Tibial artery (tissue), 4 donors: ENCODE results near the gene SMARCD1.

Experiments used
- DNase-seq, 2 donors: peaks; one replicate each; pipeline ENCODE4 v3.0.0-alpha.2; 2019
- H3K27ac ChIP-seq, 2 donors: fragments of 200-600 bp; sonication (generic) in 1 of 2; 1 replicate in 1 of 2; 2 replicates in 1 of 2; pipeline ENCODE4 v1.5.1; 2018 to 2019; ENCODE audit warnings: mild to moderate bottlenecking in 1 of 2
- H3K27me3 ChIP-seq, 2 donors: fragments of 200-600 bp; sonication (generic) in 1 of 2; one replicate each; pipeline versions ENCODE4 v1.5.1 to v1.6.0; 2016 to 2019
- H3K36me3 ChIP-seq, 3 donors: fragments of 200-600 bp; sonication (generic) in 2 of 3; one replicate each; pipeline ENCODE4 v1.5.1; 2016 to 2019; ENCODE audit warnings: mild to moderate bottlenecking in 2 of 3
- H3K4me1 ChIP-seq, 4 donors: fragments of 200-600 bp; sonication (generic) in 2 of 4; 1 replicate in 3 of 4; 2 replicates in 1 of 4; pipeline ENCODE4 v1.5.1; 2016 to 2019
- H3K4me3 ChIP-seq, 2 donors: fragments of 200-600 bp; sonication (generic) in 1 of 2; 1 replicate in 1 of 2; 2 replicates in 1 of 2; pipeline ENCODE4 v1.5.1; 2018 to 2019; ENCODE audit warnings: mild to moderate bottlenecking in 2 of 2
- H3K9me3 ChIP-seq, 3 donors: fragments of 200-600 bp; sonication (generic) in 1 of 3; one replicate each; pipeline ENCODE4 v1.5.1; 2016 to 2019
- intact Hi-C: fragments of 100-400 bp; cut with DNase I; formaldehyde crosslinking; loops from one replicate; pipeline ENCODE4 v1.15.0; 2023; ENCODE audit warnings: low total_unique reads
- TF ChIP-seq, protein P1 (sequence below), 2 experiments: fragments of 200-600 bp in 1 of 2; fragments of 450-650 bp in 1 of 2; IDR thresholded peaks; one replicate each; pipeline ENCODE4 v1.5.1; 2017 to 2019; ENCODE audit warnings: antibody characterized with exemption in 2 of 2, mild to moderate bottlenecking in 1 of 2, moderate library complexity in 1 of 2

Gene SMARCD1

DNA sequence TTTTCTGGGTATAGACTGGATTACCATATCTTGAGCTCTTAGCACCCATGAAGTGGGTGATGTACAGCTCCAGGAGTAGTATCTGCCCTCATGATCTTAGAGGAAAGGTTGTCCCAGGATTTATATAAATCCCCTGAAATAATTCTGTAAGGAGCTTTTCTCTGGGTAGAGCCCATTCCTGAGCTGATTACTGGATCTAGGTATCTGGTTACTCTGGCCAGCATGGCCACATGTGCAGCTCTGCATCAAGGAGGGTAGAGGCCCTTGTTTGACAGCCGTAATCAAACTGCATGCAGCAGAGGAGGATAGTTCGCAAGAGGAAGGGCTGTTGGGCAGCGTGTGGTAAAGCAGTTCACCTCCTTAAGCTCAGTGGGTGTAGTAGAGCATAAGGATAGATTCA lies 35.4 kb downstream of the SMARCD1 start:
- H3K27ac ChIP-seq: no peak overlapping the region
- TF ChIP-seq, protein P1, sequence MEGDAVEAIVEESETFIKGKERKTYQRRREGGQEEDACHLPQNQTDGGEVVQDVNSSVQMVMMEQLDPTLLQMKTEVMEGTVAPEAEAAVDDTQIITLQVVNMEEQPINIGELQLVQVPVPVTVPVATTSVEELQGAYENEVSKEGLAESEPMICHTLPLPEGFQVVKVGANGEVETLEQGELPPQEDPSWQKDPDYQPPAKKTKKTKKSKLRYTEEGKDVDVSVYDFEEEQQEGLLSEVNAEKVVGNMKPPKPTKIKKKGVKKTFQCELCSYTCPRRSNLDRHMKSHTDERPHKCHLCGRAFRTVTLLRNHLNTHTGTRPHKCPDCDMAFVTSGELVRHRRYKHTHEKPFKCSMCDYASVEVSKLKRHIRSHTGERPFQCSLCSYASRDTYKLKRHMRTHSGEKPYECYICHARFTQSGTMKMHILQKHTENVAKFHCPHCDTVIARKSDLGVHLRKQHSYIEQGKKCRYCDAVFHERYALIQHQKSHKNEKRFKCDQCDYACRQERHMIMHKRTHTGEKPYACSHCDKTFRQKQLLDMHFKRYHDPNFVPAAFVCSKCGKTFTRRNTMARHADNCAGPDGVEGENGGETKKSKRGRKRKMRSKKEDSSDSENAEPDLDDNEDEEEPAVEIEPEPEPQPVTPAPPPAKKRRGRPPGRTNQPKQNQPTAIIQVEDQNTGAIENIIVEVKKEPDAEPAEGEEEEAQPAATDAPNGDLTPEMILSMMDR (IDR thresholded peaks at IDR 0.05): no peak
- intact Hi-C loops: no loop called here
- DNase-seq: no peak
- no peaks in the 10 kb centered on the region for H3K27me3 ChIP-seq
- H3K36me3 ChIP-seq: peaks cover 3 to 49% (median 38%) of the 10 kb centered on the region in 3 donors
- H3K9me3 ChIP-seq: no peaks in the 10 kb centered on the region
- peaks cover 0 to 39% (median 24%) of the 10 kb centered on the region in 4 donors for H3K4me1 ChIP-seq
- no peak overlapping the region for H3K4me3 ChIP-seq

DNA sequence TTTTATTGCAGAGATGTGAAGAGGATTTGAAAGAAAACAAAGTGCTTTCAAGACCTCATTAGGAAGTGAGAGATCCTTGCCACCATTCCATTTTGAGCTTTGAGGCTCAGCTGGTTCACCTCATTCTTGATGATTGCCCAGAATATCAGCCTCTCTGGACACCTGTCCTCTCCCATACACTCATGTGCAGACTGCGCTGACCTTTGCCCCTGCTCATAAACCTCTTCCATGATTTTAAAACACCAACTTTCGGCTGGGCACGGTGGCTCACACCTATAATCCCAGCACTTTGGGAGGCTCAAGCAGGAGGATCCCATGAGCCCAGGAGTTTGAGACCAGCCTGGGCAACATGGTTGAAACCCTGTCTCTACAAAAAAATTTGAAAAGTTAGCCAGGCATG lies 35.8 kb downstream of the SMARCD1 start:
- Histone ChIP-seq H3K27ac (no peak overlapping the region), H3K27me3 (no peaks in the 10 kb centered on the region), H3K36me3 (peaks cover 3 to 46% (median 38%) of the 10 kb centered on the region in 3 donors), H3K4me1 (peaks cover 0 to 39% (median 22%) of the 10 kb centered on the region in 4 donors), H3K9me3 (no peaks in the 10 kb centered on the region), H3K4me3 (no peak overlapping the region)
- no peak for DNase-seq
- TF ChIP-seq, protein P1 (IDR thresholded peaks at IDR 0.05): no peak
- intact Hi-C loops: no loop called here

DNA sequence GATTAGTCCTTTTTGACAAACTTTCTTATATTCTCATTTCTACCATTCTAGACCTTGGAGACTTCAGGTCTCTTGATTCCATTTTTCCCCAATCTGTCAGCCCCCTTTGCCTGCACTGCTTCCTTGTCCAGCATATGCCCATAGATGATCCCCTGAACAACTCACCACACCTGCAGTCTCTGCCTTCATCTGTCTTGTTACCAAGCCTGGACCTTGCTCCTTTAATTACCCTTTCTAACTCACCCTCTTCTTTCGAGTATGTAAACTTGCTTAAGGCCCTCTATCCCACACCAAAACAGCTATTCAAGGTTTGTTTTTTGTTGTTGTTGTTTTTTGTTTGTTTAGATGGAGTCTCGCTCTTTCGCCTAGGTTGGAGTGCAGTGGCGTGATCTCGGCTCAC lies 36.5 kb downstream of the SMARCD1 start:
- Histone ChIP-seq H3K9me3 (no peaks in the 10 kb centered on the region), H3K4me3 (no peak overlapping the region), H3K4me1 (peaks cover 0 to 33% (median 19%) of the 10 kb centered on the region in 4 donors), H3K27ac (no peak overlapping the region), H3K27me3 (no peaks in the 10 kb centered on the region), H3K36me3 (peaks cover 3 to 47% (median 38%) of the 10 kb centered on the region in 3 donors)
- intact Hi-C loops: no loop called here
- TF ChIP-seq, protein P1 (IDR thresholded peaks at IDR 0.05): no peak
- no peak for DNase-seq

DNA sequence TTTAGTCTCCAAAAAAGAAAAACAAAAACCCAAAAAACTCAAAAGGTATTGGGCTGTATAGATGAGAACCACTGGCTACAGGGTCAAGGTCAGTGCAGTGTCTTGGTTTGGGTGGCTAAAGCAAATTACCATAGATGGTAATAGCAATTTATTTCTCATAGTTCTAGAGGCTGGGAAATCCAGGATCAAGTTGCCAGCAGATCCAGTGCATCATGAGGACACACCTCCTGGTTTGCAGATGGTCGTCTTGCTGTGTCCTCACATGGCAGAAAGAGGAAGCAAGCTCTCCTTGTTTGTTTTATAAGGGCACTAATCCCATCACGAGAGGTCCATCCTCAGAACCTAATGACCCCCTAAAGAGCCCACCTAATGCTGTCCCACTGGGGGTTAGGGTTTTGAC lies 38.1 kb downstream of the SMARCD1 start:
- Histone ChIP-seq H3K27ac (no peak overlapping the region), H3K36me3 (peaks cover 3 to 63% (median 45%) of the 10 kb centered on the region in 3 donors), H3K27me3 (no peaks in the 10 kb centered on the region), H3K4me1 (peaks cover 0 to 18% (median 6%) of the 10 kb centered on the region in 4 donors), H3K9me3 (no peaks in the 10 kb centered on the region), H3K4me3 (no peak overlapping the region)
- TF ChIP-seq, protein P1 (IDR thresholded peaks at IDR 0.05): no peak
- intact Hi-C loops: no loop called here
- no peak for DNase-seq

DNA sequence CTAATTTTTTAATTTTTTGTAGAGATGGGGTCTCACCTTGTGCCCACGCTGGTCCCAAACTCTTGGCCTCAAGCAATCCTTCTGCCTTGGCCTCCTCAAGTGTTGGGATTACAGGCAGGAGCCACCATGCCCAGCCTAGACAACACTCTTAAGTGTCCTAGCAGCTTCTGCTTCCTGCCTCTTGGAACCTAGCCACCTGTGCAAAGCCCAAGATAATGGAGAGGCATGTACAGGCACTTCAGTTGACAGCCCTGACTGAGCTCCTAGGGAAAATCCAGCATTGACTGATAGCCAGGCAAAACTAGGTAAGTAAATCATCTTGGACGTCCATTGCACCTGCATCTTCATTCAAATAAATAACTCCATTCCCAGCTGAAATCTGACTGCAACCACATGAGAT lies 42.4 kb downstream of the SMARCD1 start:
- H3K27ac ChIP-seq: no peak overlapping the region
- intact Hi-C loops: no loop called here
- peaks cover 20 to 64% (median 46%) of the 10 kb centered on the region in 3 donors for H3K36me3 ChIP-seq
- no peak overlapping the region for H3K4me3 ChIP-seq
- TF ChIP-seq, protein P1 (IDR thresholded peaks at IDR 0.05): no peak
- H3K9me3 ChIP-seq: no peaks in the 10 kb centered on the region
- H3K4me1 ChIP-seq: peaks cover 0 to 8% (median 1%) of the 10 kb centered on the region in 4 donors
- no peak for DNase-seq
- no peaks in the 10 kb centered on the region for H3K27me3 ChIP-seq

DNA sequence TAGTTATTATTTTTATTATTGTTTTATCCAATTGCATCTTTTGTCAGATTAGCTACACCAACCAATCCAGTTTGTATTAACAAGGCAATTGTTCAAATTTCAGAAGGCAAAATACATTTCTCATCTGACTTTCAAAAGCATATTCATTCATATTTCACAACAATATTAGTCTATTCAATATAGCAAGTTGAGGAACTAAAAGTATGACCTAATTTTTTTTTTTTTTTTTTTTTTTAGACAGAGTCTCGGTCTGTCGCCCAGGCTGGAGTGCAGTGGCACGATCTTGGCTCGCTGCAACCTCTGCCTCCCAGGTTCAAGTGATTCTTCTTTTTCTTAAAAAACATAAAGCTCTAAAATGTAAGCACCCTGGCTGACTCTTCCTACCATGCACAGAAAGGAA lies 44.1 kb downstream of the SMARCD1 start:
- H3K36me3 ChIP-seq: peaks cover 26 to 68% (median 50%) of the 10 kb centered on the region in 3 donors
- no peaks in the 10 kb centered on the region for H3K27me3 ChIP-seq
- TF ChIP-seq, protein P1 (IDR thresholded peaks at IDR 0.05): no peak
- DNase-seq: no peak
- H3K4me1 ChIP-seq: peaks cover 0 to 19% (median 1%) of the 10 kb centered on the region in 4 donors
- no peak overlapping the region for H3K27ac ChIP-seq
- no peaks in the 10 kb centered on the region for H3K9me3 ChIP-seq
- no peak overlapping the region for H3K4me3 ChIP-seq
- intact Hi-C loops: no loop called here
